HepG2 (cell line): ENCODE measurements around the gene CLIC6. TPM values are rescaled to one million over a fixed set of nuclear protein-coding genes. Genes with fewer than 3 reads are reported as not detected.

Experiments used
- ATAC-seq: fragments of 200-7000 bp; cut with Tn5 transposase; 3 replicates; pipeline ENCODE4 v1.9.1; 2020; ENCODE audit warnings: mild to moderate bottlenecking, moderate library complexity
- BruUV-seq: library from RNA; stranded (reverse); fragments of 400-500 nt; replicated peaks from 2 replicates; lab custom pipeline; 2021; lab: Mats Ljungman, UMichigan
- CTCF ChIA-PET: fragments of 300-600 bp; formaldehyde crosslinking; extraction: SDS; loops from one replicate; lab custom pipeline; 2021; ENCODE audit warnings: low total read pairs, inconsistent platforms, low intra/inter-chr PET ratio; lab: Yijun Ruan, JAX
- POLR2A ChIA-PET: fragments of 350-600 bp; sonication (Branson Sonifier 250); formaldehyde crosslinking; loops from one replicate; lab custom pipeline; 2020; ENCODE audit warnings: antibody characterized with exemption, inconsistent platforms; lab: Yijun Ruan, JAX
- DNase-seq: peaks from one replicate; pipeline ENCODE4 v3.0.0-alpha.2; 2015; ENCODE audit warnings: low spot score
- FAIRE-seq: peaks from 3 replicates; lab custom pipeline; 2011; peaks lifted over from hg19 to GRCh38; lab: Jason Lieb, UNC
- H2AFZ ChIP-seq: one replicate; pipeline ENCODE4 v1.6.1; 2011; ENCODE audit warnings: low read length, inconsistent platforms
- H3K27ac ChIP-seq: fragments of 300-600 bp; 3 replicates; pipeline ENCODE4 v1.8.0; 2011; ENCODE audit warnings: mixed run types, mild to moderate bottlenecking, mixed read lengths, low read length, inconsistent platforms; ENCODE audit not compliant: insufficient read depth; ENCODE audit errors: extremely low read length
- H3K27me3 ChIP-seq, 2 experiments: fragments of 200-600 bp in 1 of 2; 2 replicates in 1 of 2; 3 replicates in 1 of 2; pipeline versions ENCODE4 v1.6.0 to v1.8.0; 2011; ENCODE audit warnings: low read length in 2 of 2, mild to moderate bottlenecking in 2 of 2, moderate library complexity in 2 of 2, inconsistent platforms in 1 of 2; ENCODE audit not compliant: insufficient read depth in 2 of 2, control insufficient read depth in 1 of 2
- H3K36me3 ChIP-seq, 2 experiments: fragments of 200-600 bp in 1 of 2; replicated peaks in 1 of 2; 2 replicates in 1 of 2; 3 replicates in 1 of 2; pipeline versions ENCODE4 v1.5.1 to v1.8.0; 2011; ENCODE audit warnings: low read length in 2 of 2, inconsistent platforms in 1 of 2; ENCODE audit not compliant: insufficient read depth in 2 of 2, control insufficient read depth in 1 of 2
- H3K4me1 ChIP-seq: 2 replicates; pipeline ENCODE4 v1.5.1; 2012; ENCODE audit warnings: low read length, inconsistent platforms; ENCODE audit not compliant: insufficient read depth
- H3K4me2 ChIP-seq: 2 replicates; pipeline ENCODE4 v1.6.0; 2011; ENCODE audit warnings: low read depth, low read length, inconsistent platforms
- H3K4me3 ChIP-seq, 3 experiments: fragments of 200-600 bp in 1 of 3; sonication (generic), shearing (Covaris generic) in 1 of 3; replicated peaks in 1 of 3; 2 replicates each; pipeline ENCODE4 v1.5.1; 2011 to 2016; ENCODE audit warnings: low read length in 3 of 3, inconsistent platforms in 2 of 3, low read depth in 2 of 3, mild to moderate bottlenecking in 2 of 3, control low read depth in 1 of 3, mixed read lengths in 1 of 3; ENCODE audit not compliant: insufficient read depth in 1 of 3
- H3K79me2 ChIP-seq: one replicate; pipeline ENCODE4 v1.6.1; 2011; ENCODE audit warnings: low read length, inconsistent platforms; ENCODE audit not compliant: insufficient read depth
- H3K9ac ChIP-seq: 2 replicates; pipeline ENCODE4 v1.6.0; 2011; ENCODE audit warnings: mild to moderate bottlenecking, low read depth, low read length, inconsistent platforms; ENCODE audit not compliant: insufficient read depth
- H3K9me3 ChIP-seq: 2 replicates; pipeline ENCODE4 v1.5.1; 2012; ENCODE audit warnings: mild to moderate bottlenecking, low read length
- H4K20me1 ChIP-seq: 2 replicates; pipeline ENCODE4 v1.6.0; 2011; ENCODE audit warnings: inconsistent platforms, mild to moderate bottlenecking, low read length, moderate library complexity; ENCODE audit not compliant: insufficient read depth
- ARNT2 ChIP-seq: sonication (generic); formaldehyde crosslinking; IDR thresholded peaks from 2 replicates; pipeline ENCODE4 v1.8.0; 2022; ENCODE audit warnings: mild to moderate bottlenecking, low read depth, missing genetic modification reagents, moderate library complexity
- HNF4A ChIP-seq: sonication (generic); formaldehyde crosslinking; IDR thresholded peaks from 2 replicates; pipeline ENCODE4 v1.4.0; 2020; ENCODE audit warnings: missing genetic modification reagents
- RELA ChIP-seq: sonication (generic); formaldehyde crosslinking; IDR thresholded peaks from 2 replicates; pipeline ENCODE4 v1.4.0; 2020; ENCODE audit warnings: missing genetic modification reagents
- RFXANK ChIP-seq: IDR thresholded peaks from 2 replicates; pipeline ENCODE4 v1.6.1; 2016
- ZFP90 ChIP-seq: sonication (generic); formaldehyde crosslinking; IDR thresholded peaks from 2 replicates; pipeline ENCODE4 v1.8.0; 2022; ENCODE audit warnings: missing genetic modification reagents, mild to moderate bottlenecking, inconsistent platforms, borderline replicate concordance
- ZSCAN30 ChIP-seq: sonication (generic); formaldehyde crosslinking; IDR thresholded peaks from 2 replicates; pipeline ENCODE4 v1.5.0; 2020; ENCODE audit warnings: mild to moderate bottlenecking, missing genetic modification reagents
- WGBS: methylation state at CpG from one replicate; pipeline ENCODE4 v1.1.6; 2017; ENCODE audit warnings: low lambda C conversion rate; 5-methylcytosine and 5-hydroxymethylcytosine counted together
- in situ Hi-C: cut with HindIII; loops from 2 replicates; pipeline ENCODE4 v1.10.0; 2017; ENCODE audit warnings: low pct_unique_long_range_greater_than_20kb; ENCODE audit not compliant: extremely low pct_ligation_motif_present
- intact Hi-C: fragments of 100-400 bp; cut with micrococcal nuclease; formaldehyde crosslinking; loops from one replicate; pipeline ENCODE4 v1.10.0; 2022; ENCODE audit not compliant: unreplicated experiment
- polyA plus RNA-seq, 8 experiments: library from polyadenylated mRNA; depleted of rRNA in 3 of 8; stranded (reverse) in 7 of 8; unstranded in 1 of 8; fragments of >200 nt; fragmentation: Illumina TruSeq in 4 of 8; extraction: Trizol in 4 of 8; gene quantifications; 2 replicates each; pipeline versions ENCODE4 v1.2.1 to v1.2.3, GENCODE V29; 2011 to 2016; ENCODE audit warnings: low read depth in 4 of 8, missing spikeins in 1 of 8, mixed read lengths in 1 of 8; ENCODE audit not compliant: insufficient read depth in 1 of 8
- total RNA-seq, 5 experiments: library from RNA; depleted of rRNA; stranded (reverse); fragments of >200 nt; fragmentation: Illumina TruSeq; extraction: Trizol; gene quantifications; 2 replicates each; pipeline ENCODE4 v1.2.3, GENCODE V29; 2016; ENCODE audit warnings: low read depth in 1 of 5

CLIC6 gene
- total and polyA plus RNA-seq, 2 of the 13 experiments (the other 11 are each of a cell fraction or from before 2014, with no cell fraction given) = not detected

DNA sequence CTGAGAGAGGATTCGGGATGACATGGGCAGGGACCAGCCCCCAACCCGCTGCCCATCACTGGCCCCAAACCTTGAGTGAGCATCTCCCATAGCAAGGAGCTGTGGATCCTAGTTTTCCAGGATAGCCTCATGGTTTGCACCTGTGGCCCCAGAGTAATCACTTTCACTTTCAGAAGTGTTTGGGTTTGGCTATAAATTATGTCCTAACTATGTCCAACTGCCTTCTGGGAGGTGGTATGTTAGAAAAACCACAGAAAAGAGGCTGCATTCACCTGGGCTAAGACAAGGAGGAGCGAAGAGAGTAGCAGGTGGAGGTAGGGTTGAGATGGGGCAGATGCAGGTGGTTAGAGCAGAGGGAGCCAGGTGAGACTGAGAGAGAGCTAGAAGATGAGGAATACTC, 19.4 kb upstream of the CLIC6 start:
- Histone ChIP-seq H3K36me3 (no peaks in the 10 kb centered on the region), H3K79me2 (no peaks in the 10 kb centered on the region), H3K27me3 (peaks cover 2 to 12% of the 10 kb centered on the region in 2 experiments; a peak in 3 of 5 replicates), H3K4me2 (no peak overlapping the region), H3K27ac (no peak overlapping the region), H2AFZ (no peak overlapping the region), H3K9ac (no peak overlapping the region), H3K9me3 (peaks cover 12% of the 10 kb centered on the region; the same call in 1 of the 2 replicates), H3K4me1 (peaks cover 9% of the 10 kb centered on the region), H4K20me1 (no peaks in the 10 kb centered on the region), H3K4me3 (no peak overlapping the region)
- FAIRE-seq = no peak
- no TSS peak for BruUV-seq
- intact Hi-C loops = no loop called here
- TF ChIP-seq ZSCAN30 (CRISPR knock-in tag) = no peak
- TF ChIP-seq RELA (CRISPR knock-in tag) = no peak
- no peak for TF ChIP-seq HNF4A (CRISPR knock-in tag)
- TF ChIP-seq ARNT2 (CRISPR knock-in tag) = no peak
- TF ChIP-seq ZFP90 (CRISPR knock-in tag) = no peak
- no peak for ATAC-seq
- WGBS = 15% methylated on average over 3 of the region's 3 CpGs
- DNase-seq = no peak
- CTCF ChIA-PET = no interaction called here
- POLR2A ChIA-PET = no interaction called here
- in situ Hi-C loops = no loop called here

DNA sequence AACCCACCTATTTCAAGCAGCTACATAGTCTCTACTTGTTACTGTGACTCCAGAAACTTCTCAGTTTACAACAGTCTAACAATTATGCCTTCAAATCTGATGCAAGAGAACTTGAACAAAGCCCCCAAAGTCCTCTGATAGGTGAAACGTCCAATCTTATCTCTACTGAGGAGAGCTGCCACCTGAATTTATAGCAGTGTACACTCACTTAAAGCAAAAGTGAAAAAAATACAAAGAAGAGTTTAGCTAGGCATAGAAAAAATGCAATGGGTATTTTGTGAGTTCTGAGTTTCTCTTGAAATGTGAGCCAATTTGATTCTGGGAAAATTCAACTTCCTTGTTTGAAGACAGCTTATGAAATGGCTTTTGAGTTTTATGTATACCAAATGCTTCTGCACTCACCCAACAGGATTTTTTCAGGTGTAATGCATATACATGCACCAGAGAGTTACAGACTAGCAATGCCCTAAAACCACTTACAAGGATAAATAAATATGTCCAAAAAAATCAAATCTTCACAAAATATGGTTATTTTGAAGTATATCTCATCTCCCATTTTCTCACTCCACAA, 17.8 kb upstream of the CLIC6 start:
- ATAC-seq = no peak
- H3K79me2 ChIP-seq = no peaks in the 10 kb centered on the region
- no peak overlapping the region for H3K4me3 ChIP-seq
- in situ Hi-C loops = no loop called here
- no peak for TF ChIP-seq RFXANK (CRISPR knock-in tag)
- TF ChIP-seq, all 625 proteins: peak for 0
- ChIA-PET CTCF (no interaction called here), POLR2A (no interaction called here)
- no peaks in the 10 kb centered on the region for H4K20me1 ChIP-seq
- H3K4me1 ChIP-seq = no peaks in the 10 kb centered on the region
- H3K27me3 ChIP-seq = peaks cover 2 to 12% of the 10 kb centered on the region in 2 experiments; a peak in 3 of 5 replicates
- intact Hi-C loops = no loop called here
- H3K36me3 ChIP-seq = no peaks in the 10 kb centered on the region
- BruUV-seq = no TSS peak
- H3K9ac ChIP-seq = no peak overlapping the region
- FAIRE-seq (no peak), DNase-seq (no peak)
- no peak overlapping the region for H2AFZ ChIP-seq
- no peak overlapping the region for H3K27ac ChIP-seq
- WGBS = 0% methylated on average over 1 of the region's 1 CpG
- H3K4me2 ChIP-seq = no peak overlapping the region
- peaks cover 12% of the 10 kb centered on the region; the same call in 1 of the 2 replicates for H3K9me3 ChIP-seq
